ENCODE results near the gene PIGZ.

Gene PIGZ

DNA sequence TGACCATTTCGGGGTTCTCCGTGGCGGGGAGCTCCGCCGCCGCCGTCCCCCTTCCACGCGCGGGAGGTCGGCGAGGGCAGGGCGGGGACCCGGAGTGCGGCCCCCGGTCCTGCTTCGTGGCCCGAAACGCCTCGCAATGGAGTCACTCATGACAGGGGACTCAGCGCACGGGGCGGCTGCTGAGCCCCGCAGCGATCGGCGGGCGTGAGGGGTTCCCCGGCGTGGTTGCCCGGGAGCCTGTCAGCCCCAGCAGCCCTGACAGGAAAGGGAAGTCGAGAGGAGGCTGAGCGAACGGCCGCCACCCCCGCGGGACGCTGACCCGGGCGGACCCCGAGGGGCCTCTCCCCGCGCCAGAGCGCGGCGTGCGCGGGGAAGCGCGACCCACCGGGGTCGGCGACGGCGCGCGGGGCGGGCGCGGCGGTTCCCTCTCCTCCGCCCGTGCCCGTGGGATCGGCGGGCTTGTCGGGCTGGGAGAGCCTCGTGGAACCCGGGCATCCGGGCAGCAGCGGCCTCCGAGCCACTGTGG lies 564 bp upstream of the PIGZ start:
- ChIA-PET CTCF (interaction anchor here (0.7 to 3.9 kb wide), 14 partner anchors 8 to 440 kb away, joined by 3 to 24 read pairs (median 4); partner anchors contain the start of gene NCBP2), POLR2A (no interaction called here)
- TF ChIP-seq, protein P1, sequence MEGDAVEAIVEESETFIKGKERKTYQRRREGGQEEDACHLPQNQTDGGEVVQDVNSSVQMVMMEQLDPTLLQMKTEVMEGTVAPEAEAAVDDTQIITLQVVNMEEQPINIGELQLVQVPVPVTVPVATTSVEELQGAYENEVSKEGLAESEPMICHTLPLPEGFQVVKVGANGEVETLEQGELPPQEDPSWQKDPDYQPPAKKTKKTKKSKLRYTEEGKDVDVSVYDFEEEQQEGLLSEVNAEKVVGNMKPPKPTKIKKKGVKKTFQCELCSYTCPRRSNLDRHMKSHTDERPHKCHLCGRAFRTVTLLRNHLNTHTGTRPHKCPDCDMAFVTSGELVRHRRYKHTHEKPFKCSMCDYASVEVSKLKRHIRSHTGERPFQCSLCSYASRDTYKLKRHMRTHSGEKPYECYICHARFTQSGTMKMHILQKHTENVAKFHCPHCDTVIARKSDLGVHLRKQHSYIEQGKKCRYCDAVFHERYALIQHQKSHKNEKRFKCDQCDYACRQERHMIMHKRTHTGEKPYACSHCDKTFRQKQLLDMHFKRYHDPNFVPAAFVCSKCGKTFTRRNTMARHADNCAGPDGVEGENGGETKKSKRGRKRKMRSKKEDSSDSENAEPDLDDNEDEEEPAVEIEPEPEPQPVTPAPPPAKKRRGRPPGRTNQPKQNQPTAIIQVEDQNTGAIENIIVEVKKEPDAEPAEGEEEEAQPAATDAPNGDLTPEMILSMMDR (IDR thresholded peaks at IDR 0.05; ENCODE audit: insufficient read depth, low read length, missing control alignments) = no peak
- H3K4me3 ChIP-seq (ENCODE audit: low read depth, low read length) = peak overlapping the region; percentile 60
- DNase-seq (ENCODE audit: low read depth, low spot score) = no peak

DNA sequence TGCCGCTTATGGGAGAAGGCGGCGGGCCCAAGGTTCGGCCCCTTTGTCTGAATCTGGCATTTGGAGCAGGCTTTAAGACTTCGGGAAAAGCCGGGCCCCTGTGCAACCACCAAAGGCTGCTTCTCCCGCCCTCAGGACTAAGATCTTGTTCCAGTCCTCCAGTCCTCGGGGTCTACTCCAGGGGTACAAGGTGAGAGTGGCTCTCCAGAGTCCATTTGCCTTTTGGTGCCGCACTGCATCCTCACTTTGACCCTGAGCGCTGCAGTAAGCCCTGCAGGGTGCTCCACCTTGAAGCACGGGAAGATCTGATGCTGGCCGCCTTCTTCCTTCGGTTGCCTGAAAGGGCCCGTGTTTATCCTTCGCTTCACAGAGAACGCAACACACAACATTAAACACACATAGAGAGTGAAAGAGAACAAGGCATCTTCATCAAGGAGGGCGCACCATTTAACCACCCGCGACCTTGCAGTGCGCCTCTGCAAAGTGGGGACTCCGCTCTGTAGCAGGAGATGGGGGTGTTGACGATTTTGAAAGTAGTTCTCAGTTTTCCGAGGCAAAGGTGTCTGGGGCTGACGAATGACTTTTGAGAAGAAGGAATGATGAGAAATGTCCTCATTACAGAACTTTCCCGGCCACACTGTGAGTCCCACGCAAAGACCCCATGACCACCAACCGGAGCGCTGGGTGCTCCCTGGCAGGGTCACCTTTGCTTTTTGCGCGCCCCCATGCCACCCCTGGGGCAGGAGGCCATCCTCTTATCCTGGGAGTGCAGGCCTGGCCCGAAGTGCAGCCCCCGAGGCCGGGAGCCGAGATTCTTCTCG lies 1.0 kb downstream of the PIGZ start:
- ChIA-PET CTCF (interaction anchor here (1.0 to 3.9 kb wide), 4 partner anchors 8 to 359 kb away, joined by 3 to 24 read pairs (median 8); partner anchors contain the start of gene NCBP2), POLR2A (interaction anchor here (1.0 kb wide), 1 partner anchor 25 kb away, joined by 4 read pairs; the partner anchor contains the start of gene NCBP2)
- H3K4me3 ChIP-seq (ENCODE audit: low read depth, low read length) = peak overlapping the region; percentile 60
- DNase-seq (ENCODE audit: low read depth, low spot score) = no peak
- TF ChIP-seq, protein P1 (IDR thresholded peaks at IDR 0.05; ENCODE audit: insufficient read depth, low read length, missing control alignments) = no peak

DNA sequence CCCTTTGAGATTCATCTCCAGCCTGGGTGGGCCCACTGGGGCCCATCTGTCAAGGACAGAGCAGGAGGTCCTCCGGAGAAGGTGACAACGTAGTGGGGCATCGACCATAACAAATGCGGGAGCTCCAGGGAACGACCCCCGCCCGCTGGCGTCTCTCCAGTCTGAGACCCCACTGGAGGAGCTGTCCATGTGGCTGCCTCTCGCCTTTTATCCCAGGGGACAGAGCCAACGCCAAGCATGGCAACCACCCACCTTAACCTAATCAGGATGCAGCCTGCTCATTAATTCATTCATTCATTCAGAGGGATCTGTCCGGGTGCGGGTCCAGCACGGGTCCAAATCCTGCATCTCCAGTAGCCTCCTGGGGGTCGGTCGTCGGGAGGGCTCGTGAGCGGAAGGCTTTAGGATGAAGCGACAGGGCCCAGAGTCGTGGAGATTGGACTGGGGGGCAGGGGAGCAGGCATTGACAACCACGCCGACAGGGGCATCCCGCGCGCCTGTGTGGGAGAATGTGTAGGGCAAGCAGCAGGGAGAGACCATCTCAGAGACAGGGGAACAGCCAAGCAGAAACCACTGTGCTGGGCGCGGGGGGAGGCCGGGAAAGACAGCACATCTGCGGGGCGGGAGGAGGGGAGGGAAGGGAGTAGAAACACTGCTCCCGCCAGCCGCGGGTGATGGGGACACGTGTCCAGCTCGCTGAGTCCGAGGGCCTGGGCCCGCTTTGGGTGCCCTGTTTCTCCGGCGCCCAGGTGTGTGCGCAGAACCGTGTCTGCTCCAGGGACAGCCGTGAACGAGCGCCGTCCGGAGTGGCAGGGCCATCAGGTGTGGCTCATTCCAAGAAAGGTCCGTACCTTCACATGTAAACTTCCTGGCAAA lies 1.9 kb downstream of the PIGZ start:
- TF ChIP-seq, protein P1 (IDR thresholded peaks at IDR 0.05; ENCODE audit: insufficient read depth, low read length, missing control alignments) = no peak
- CTCF ChIA-PET = interaction anchor here (0.8 kb wide), 1 partner anchor 17 kb away, joined by 3 read pairs; no protein-coding TSS in a partner anchor
- no peak overlapping the region for H3K4me3 ChIP-seq (ENCODE audit: low read depth, low read length)
- POLR2A ChIA-PET = no interaction called here
- no peak for DNase-seq (ENCODE audit: low read depth, low spot score)

DNA sequence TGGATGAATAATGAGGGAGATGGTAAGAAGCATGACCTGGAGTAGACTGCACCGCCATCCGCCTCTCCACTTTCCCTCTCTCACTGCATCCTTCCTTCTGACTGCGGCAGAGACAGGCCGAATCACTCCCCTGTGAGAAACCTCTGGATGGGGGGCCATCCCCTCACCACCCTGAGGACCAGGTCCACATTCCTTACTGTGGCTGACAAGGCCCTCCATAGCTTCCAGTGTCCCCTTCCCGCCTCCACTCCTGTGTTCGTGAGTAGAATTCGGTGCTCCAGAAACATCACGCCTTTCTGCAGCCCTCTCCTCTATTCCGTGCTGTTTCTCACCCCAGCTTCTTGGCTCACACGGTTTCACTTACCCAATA lies 2.8 kb downstream of the PIGZ start:
- TF ChIP-seq, protein P1 (IDR thresholded peaks at IDR 0.05; ENCODE audit: insufficient read depth, low read length, missing control alignments) = no peak
- ChIA-PET POLR2A (no interaction called here), CTCF (interaction anchor here (0.8 kb wide), 1 partner anchor 64 kb away, joined by 4 read pairs; the partner anchor contains the start of gene MELTF)
- no peak for DNase-seq (ENCODE audit: low read depth, low spot score)
- no peak overlapping the region for H3K4me3 ChIP-seq (ENCODE audit: low read depth, low read length)

DNA sequence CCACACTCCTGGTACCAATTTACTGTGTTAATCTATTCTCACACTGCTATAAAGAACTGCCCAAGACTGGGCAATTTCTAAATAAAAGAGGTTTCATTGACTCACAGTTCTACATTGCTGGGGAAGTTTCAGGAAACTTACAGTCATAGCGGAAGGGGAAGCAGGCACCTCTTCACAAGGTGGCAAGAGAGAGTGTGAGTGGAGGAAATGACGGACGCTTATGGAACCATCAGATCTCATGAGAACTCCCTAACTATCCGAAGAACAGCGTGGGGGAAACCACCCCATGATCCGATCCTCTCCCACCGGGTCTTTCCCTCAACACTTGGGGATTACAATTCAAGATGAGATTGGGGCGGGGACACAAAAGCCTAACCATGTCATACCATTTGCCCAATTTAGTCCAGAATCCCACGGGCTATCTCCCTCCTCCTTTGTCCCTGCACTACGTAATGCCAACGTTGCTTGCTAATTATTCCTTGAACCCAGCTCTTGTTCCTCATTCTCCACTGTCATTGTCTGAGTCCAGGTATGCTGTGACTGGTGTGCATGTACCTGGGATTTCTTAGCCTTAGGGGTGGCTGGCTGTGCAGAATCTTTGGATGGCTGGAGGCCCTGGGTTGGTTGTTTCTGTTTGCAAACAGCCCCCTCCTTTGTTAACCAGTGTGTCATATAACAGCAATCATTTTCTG lies 3.4 kb downstream of the PIGZ start:
- POLR2A ChIA-PET = no interaction called here
- TF ChIP-seq, protein P1 (IDR thresholded peaks at IDR 0.05; ENCODE audit: insufficient read depth, low read length, missing control alignments) = no peak
- no peak for DNase-seq (ENCODE audit: low read depth, low spot score)
- CTCF ChIA-PET = interaction anchor here (0.8 kb wide), 1 partner anchor 65 kb away, joined by 4 read pairs; the partner anchor contains the start of gene MELTF
- H3K4me3 ChIP-seq (ENCODE audit: low read depth, low read length) = no peak overlapping the region
